Hepatocyte (in vitro differentiated cells): ENCODE results near the gene KRTAP5-2.

Experiments
- EZH2 ChIP-seq: fragments of 200-600 bp; sonication (generic); IDR thresholded peaks from 2 replicates; pipeline ENCODE4 v1.6.1; 2016; ENCODE audit warnings: antibody characterized with exemption, mild to moderate bottlenecking, borderline replicate concordance
- TF ChIP-seq, protein P1 (sequence below): fragments of 200-600 bp; sonication (generic); IDR thresholded peaks from 2 replicates; pipeline ENCODE4 v1.5.1; 2016; ENCODE audit warnings: antibody characterized with exemption, mild to moderate bottlenecking; ENCODE audit not compliant: poor library complexity

DNA sequence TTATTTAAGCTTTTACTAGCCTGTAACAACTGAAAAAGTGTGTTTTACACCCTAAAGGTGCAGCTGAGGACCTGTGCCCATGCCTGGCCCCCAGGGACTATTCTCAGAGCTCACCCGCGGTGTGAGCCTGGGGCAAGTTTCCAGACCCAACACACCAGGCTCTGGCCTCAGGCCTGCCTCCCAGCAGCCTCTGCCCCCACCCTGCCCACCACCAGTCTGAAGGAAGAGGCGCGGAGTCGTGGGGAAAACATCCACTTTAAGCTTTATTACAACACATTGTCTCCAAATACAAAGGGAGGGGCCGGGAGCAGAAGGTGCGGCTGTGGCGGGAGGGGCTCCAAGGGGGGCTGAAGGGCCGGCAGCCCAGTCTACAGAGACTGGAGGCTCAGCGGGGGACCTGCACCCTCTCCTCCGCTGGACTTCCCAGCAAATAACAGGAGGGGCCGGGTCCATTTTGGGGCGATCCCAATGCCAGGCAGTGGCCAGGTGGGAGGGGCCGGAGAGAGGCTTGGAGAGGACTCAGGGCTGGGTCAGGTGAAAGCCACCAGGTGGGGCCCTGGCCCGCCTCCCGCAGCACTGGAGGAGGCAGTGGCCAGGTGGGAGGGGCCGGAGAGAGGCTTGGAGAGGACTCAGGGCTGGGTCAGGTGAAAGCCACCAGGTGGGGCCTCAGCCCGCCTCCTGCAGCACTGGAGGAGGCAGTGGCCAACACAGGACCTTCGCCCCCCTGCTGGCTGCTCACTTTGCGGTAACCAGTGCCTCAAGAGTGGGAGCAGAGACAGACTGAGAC is 44.1 kb downstream of the KRTAP5-2 start:
- TF ChIP-seq, protein P1, sequence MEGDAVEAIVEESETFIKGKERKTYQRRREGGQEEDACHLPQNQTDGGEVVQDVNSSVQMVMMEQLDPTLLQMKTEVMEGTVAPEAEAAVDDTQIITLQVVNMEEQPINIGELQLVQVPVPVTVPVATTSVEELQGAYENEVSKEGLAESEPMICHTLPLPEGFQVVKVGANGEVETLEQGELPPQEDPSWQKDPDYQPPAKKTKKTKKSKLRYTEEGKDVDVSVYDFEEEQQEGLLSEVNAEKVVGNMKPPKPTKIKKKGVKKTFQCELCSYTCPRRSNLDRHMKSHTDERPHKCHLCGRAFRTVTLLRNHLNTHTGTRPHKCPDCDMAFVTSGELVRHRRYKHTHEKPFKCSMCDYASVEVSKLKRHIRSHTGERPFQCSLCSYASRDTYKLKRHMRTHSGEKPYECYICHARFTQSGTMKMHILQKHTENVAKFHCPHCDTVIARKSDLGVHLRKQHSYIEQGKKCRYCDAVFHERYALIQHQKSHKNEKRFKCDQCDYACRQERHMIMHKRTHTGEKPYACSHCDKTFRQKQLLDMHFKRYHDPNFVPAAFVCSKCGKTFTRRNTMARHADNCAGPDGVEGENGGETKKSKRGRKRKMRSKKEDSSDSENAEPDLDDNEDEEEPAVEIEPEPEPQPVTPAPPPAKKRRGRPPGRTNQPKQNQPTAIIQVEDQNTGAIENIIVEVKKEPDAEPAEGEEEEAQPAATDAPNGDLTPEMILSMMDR: peak; percentile 27
- TF ChIP-seq EZH2: no peak
